Thyroid gland (tissue), 4 donors: ENCODE measurements around the gene RASGRF2.

ENCODE experiments used
- CTCF ChIP-seq, 6 experiments: fragments of 200-600 bp in 3 of 6; fragments of 450-650 bp in 3 of 6; sonication (generic) in 3 of 6; IDR thresholded peaks; one replicate each; pipeline ENCODE4 v1.5.1; 2016 to 2019; ENCODE audit warnings: antibody characterized with exemption in 6 of 6, mild to moderate bottlenecking in 2 of 6, inconsistent platforms in 1 of 6, moderate library complexity in 1 of 6
- POLR2A ChIP-seq, 2 donors: fragments of 450-650 bp; IDR thresholded peaks; one replicate each; pipeline ENCODE4 v1.6.1; 2017; ENCODE audit warnings: antibody characterized with exemption in 2 of 2, mild to moderate bottlenecking in 2 of 2, moderate library complexity in 1 of 2

GRCh38 chr5:80998590-80998979 lies 38.4 kb downstream of the RASGRF2 start:
- TF ChIP-seq POLR2A (IDR thresholded peaks at IDR 0.05) (no peak), CTCF (IDR thresholded peaks at IDR 0.05) (no peak)
